GM12892 (cell line): Measurements from ENCODE around the gene ASB10.

Experiments
- DNase-seq: peaks from one replicate; pipeline ENCODE4 v3.0.0; 2011; ENCODE audit not compliant: insufficient read length
- FAIRE-seq: peaks from 2 replicates; lab custom pipeline; 2011; peaks lifted over from hg19 to GRCh38; lab: Jason Lieb, UNC
- POLR2A ChIP-seq: IDR thresholded peaks from 2 replicates; pipeline ENCODE4 v1.6.1; 2011; ENCODE audit warnings: low read depth, low read length, control low read depth
- POLR2AphosphoS5 ChIP-seq: IDR thresholded peaks from 2 replicates; pipeline ENCODE4 v1.6.1; 2011; ENCODE audit warnings: low read depth, low read length, control low read depth
- TAF1 ChIP-seq: IDR thresholded peaks from 2 replicates; pipeline ENCODE4 v1.6.1; 2011; ENCODE audit warnings: low read depth, mild to moderate bottlenecking, control low read depth, low read length, borderline replicate concordance

Gene ASB10

DNA sequence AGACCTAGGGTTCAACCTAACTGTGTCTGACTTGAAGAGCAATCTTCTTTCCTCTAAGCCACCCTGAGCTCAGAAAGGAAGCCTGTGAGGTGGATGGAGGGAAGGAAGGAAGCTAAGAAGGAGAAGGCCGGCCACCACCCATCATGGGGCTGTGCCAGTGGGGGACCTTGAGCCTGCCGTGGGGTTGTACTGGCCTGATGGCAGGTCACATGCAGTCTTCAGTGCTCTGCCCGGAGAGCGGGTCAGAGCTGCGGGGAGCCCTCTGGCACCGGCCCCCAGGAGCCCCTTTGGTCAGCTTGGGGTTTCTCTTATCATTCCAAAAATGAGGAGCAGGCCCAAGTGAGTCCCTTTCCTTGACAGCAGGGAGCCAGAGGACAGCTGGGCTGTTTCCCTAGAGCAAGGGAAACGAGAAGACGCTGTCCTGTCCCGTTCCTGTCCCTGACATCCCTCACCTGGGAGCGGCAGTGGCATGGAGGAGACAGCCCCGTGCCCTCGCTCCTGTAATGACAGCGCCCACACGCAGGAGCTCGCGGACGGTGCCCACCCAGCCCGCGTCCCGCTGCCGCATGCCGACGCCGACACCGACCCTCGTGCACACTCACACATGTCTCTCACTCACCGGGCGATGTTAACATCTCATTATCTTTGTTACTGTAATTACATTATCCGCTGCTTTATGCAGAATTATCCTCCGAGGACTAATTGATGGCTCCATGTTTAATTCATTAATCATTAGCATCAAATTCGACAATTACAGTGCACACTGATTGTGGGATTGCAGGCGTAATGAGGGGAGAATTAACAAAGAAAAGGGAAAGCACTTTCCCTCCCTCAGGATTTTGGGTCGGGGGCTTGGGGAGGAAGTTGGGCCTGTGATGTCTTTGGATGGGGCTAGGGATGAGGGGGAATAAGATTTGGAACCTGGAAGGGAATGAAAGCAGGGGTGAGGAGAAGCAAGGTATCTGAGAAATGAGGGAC is 50.9 kb downstream of the ASB10 start:
- DNase-seq, result peak; percentile 19
- no peak for FAIRE-seq
- TF ChIP-seq POLR2AphosphoS5, result no peak
- TF ChIP-seq POLR2A, result no peak
- TF ChIP-seq TAF1, result no peak

DNA sequence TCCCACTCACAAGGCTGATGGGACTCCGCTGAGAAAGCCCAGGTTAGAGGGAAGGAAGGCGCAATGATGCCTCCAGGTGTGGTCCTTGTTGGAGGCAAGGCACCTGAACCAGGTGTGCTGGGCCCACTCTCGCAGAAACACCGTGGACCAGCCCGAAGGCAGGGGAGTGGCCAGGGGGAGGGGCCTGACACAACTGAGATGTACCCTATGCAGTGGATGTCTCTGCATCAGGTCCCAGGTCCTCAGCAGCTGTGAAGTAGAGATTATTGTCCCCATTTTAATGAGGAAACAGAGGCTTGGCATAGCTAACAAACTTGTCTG is 51.6 kb downstream of the ASB10 start:
- TF ChIP-seq POLR2AphosphoS5, result no peak
- no peak for TF ChIP-seq POLR2A
- TF ChIP-seq TAF1, result no peak
- DNase-seq, result peak; percentile 16
- FAIRE-seq, result no peak

DNA sequence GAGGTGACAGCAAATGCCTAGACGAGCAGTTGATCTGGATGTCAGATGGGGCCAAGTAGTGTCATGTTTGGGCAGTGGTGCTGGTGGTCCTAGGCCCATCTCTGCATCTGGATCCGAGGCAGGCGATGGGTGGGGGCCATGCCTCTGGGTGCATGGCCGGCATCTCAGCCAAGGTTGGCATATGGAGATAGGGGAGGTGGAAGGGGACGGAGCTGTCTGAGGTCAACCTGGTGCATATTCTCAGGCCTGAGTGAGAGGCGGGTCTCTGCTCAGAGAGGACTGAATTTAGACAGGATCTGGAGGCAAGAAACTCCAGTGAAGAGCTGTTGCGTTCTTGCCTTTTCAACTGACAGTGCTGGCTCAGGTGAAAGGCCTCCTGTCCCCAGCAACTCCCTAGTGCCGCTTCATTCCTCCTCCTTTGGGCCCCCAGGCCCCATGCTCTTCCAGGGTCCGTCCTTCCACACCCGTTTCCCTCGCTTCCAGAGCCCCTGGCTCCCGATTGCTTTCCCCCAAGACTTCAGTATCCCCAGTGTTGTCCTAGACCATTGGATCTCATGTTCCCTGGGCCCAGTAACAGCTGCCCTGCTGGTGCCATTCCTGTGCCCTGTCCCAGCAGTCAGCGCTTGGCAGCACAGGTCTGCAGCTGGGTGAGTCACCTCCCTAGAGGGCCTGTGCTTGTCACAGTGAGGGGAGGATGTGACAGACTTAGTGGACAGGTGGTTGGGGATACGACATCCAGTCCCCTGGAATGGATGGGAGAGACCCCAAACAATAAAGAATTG is 52.1 kb downstream of the ASB10 start:
- no peak for FAIRE-seq
- peak; percentile 14 for DNase-seq
- TF ChIP-seq POLR2AphosphoS5 (no peak), TAF1 (no peak), POLR2A (no peak)

DNA sequence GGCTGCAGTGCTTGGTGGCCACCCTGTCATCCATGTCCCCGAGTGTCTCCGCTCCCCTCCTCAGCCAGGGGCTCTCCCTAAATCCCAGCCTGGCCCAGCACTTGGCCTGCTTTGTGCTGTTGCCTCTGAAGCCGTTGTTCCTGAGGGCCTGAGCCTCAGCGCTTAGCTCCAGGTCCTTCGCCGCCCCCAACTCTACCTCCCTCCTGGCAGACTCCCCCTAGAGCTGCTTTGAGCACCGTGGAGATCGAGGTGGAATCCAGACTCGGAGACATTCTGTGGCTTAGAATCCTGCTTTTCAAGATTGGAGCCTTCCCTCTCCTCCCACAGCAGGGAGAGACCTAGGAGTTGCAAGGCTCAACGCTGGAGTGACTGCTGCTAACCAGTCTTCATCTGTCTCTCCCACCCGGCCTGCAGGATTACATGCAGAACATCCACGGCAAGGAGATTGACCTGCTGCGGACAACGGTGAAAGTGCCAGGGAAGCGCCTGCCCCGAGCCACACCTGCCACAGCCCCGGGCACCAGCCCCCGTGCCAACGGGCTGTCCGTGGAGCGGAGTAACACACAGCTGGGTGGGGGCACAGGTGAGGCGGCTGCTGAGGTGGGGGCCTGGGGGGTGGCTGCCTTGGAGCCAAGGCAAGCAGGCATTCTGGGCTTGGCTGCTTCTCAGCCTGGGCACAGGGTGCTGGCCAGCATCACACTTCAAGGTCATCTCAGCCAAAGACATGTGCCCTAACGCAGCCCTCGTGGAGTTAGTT is 52.9 kb downstream of the ASB10 start:
- FAIRE-seq (no peak), DNase-seq (no peak)
- TF ChIP-seq POLR2AphosphoS5 (no peak), TAF1 (no peak), POLR2A (no peak)

DNA sequence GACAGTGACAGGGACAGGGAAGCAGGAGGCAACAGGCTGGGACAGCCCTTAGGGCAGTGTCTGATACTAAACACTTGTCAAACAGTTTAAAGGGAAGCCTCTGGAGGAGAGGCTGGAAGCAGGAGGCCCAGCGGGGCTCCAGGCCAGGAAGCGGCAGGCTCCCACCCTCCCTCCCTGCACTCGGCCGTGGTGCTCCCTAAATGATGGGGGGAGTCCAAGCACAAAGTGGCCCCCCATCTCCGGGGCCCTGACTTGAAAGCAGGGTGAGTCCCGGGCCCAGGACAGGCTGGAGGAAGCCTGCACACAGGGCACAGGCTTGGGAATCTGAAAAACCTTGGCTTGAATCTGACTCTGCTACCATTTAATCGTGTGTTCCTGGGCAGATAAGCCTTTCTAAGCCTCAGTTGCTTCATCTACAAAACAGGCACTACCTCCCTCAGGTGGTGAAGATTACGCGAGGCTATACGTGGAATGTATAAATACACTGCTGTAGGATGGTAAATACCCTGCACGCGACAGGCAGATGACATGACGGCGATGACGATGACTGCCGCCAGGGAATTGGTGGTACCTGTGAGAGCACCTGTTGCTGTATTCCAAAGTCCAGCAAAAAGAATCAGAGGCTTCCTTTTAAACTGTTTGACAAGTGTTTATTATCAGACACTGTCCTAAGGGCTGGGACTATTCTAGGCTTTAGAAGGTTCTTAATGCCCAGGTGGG is 53.6 kb downstream of the ASB10 start:
- TF ChIP-seq POLR2A, result no peak
- no peak for TF ChIP-seq TAF1
- TF ChIP-seq POLR2AphosphoS5, result no peak
- DNase-seq (no peak), FAIRE-seq (no peak)

DNA sequence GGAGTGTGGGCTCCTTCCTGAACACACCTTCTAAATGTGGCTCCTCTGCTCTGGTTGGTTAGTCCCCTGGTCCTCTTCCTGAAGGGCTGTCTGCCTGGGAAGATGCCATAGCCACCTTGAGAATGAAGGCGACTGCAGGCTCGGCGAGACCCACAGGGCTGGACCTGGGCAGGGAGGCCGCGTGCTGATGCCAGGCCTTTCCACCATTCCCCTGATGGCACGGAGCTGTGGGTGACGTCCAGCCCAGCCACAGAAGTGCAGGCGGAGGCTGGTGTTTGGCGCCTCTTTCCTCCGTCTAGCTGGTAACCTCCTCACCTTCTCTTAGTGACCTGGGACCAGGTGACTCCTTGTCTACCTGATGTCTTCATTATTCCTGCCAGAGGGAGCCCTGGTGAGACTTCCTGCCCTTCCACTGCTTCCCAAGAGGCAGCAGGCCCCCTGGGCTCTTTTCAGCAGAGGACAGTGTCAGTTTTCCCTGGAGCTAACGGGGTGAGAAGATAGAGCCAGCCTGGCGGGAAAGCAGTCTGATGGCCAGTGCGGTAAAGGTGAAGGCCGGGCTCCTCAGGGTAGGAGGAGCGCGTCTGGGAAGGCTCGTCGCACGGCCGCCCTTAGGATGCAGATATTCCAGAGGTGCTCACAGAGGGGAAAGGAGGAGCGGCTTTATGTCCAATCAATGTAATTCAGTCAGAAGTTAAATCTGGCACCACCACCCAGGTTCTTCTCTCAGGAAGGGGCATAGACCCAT is 54.4 kb downstream of the ASB10 start:
- TF ChIP-seq POLR2AphosphoS5 (no peak), POLR2A (no peak), TAF1 (no peak)
- DNase-seq, result no peak
- FAIRE-seq, result no peak

DNA sequence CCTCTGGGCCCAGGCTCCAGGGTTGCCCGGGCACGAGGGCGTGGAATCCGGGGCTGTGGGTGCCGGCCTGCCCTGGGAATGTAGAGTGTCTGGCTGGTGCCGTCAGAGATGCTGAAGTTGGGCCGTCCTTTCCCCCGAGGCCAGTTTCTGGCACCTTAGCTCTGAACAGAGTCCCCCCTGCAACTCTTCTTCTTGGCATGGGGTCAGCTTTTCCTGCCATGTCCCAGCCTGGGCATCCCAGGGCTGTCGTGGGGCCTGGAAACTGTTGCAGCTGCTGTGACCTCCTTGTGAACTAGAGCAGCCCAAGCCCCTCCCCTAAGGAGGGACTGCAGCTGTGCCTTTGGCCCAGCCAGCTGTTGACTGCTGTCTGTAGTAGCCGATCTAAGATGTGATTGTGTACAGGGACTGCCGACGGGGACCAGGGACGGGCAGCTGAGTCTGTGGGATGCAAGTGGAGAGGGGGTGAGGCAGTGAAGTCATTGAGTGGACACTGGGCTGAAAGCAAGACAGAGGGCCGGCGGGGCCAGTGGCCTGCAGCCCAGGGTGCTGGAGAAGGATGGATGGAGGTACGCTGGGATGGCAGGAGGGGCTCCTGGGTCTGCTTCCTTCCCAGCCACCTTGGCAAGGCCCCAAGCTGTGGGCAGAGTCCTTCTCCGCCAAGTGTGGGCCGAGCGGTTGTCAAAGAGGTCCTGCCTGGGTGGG is 55.3 kb downstream of the ASB10 start:
- FAIRE-seq (no peak), DNase-seq (no peak)
- TF ChIP-seq POLR2A (no peak), POLR2AphosphoS5 (no peak), TAF1 (no peak)

DNA sequence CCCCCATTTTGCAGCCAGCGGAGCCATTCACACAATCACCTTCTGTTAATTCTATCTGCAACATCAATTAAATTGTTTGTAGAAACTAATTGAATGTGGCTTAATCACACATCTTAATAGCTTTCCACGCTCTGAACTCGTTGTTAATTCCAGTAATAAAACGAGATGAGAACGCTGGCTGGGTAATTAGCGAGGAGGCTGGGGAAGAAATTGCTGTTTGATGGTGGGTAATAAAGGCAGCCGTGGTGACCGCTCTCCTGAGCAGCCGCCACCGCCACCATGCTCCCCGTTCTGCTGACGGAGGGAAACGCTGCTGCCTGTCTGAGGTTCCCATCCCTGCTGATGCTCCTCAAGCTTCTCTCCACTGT is 55.8 kb downstream of the ASB10 start:
- no peak for TF ChIP-seq POLR2A
- no peak for TF ChIP-seq TAF1
- TF ChIP-seq POLR2AphosphoS5, result no peak
- FAIRE-seq (no peak), DNase-seq (no peak)

DNA sequence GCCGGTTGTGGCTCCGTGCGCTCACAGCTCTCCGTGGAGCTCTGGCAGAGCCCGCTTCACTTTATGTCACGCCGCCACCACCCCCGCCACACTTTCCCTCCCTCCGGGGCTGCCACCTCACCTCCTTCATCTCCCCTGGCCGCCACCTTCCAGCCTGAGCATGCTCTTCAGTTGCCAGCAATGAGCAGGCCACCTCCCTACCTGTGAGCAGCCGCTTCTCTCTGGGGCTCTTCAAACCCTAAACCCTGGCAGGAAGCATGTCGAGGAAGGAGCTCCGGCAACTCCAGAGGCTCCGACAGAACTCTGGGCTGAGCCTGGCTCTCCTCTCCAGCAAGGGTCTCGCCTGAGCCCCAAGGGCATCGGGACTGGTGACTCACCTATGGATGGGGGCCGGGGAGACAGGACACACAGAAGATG is 56.3 kb downstream of the ASB10 start:
- DNase-seq (no peak), FAIRE-seq (no peak)
- TF ChIP-seq POLR2AphosphoS5, result no peak
- no peak for TF ChIP-seq POLR2A
- TF ChIP-seq TAF1, result no peak
